BLaER1 (cell line): ENCODE data around the gene BRS3.

Source experiments
- H3K27ac ChIP-seq: shearing (Covaris generic); formaldehyde crosslinking; 2 replicates; pipeline ENCODE4 v1.8.1; 2022
- H3K27me3 ChIP-seq: shearing (Covaris generic); formaldehyde crosslinking; 2 replicates; pipeline ENCODE4 v1.8.1; 2022
- H3K36me3 ChIP-seq: shearing (Covaris generic); formaldehyde crosslinking; 2 replicates; pipeline ENCODE4 v1.8.1; 2022
- H3K4me1 ChIP-seq: shearing (Covaris generic); formaldehyde crosslinking; 2 replicates; pipeline ENCODE4 v1.8.1; 2022
- H3K4me2 ChIP-seq: shearing (Covaris generic); formaldehyde crosslinking; 2 replicates; pipeline ENCODE4 v1.8.1; 2022
- H3K4me3 ChIP-seq: shearing (Covaris generic); formaldehyde crosslinking; 2 replicates; pipeline ENCODE4 v1.8.1; 2022
- H3K9ac ChIP-seq: shearing (Covaris generic); formaldehyde crosslinking; 2 replicates; pipeline ENCODE4 v1.8.1; 2022
- H3K9me3 ChIP-seq: shearing (Covaris generic); formaldehyde crosslinking; 2 replicates; pipeline ENCODE4 v1.8.1; 2022
- H4K20me1 ChIP-seq: shearing (Covaris generic); formaldehyde crosslinking; 2 replicates; pipeline ENCODE4 v1.8.1; 2022
- Cebpa-rat ChIP-seq: shearing (Covaris generic); IDR thresholded peaks from 2 replicates; pipeline ENCODE4 v1.8.1; 2022

BRS3 gene

DNA sequence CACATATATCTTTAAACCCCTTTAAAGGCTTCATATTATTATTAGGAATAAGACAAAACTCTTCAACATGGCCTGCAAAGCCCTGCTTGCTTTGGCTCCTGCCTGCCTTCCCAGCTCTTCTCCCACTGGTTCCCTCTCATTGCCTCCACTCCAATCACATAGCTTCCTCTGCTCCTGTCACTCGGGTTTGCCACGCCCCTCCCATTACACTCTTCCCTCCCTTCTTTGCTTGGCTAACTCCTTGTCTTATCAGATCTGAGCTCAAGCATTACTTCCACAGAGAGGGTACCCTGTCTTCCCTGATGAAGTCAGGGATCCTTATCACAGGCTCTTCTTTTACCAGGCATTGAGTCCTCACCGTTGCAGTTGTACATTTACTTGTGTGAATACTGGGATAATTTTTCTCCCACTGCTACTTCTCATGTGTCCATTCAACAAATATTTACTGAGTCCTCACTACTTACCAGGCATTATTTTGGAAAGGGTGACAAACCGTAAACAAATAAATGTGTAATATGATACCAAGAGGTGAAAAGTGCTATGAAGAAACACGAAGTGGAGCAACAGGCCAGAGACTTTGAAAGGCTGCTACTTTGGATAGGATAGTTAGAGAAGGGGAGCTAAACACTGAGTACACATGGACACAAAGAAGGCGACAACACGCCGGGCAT, 41.0 kb downstream of the BRS3 start:
- H3K27ac ChIP-seq, result no peak overlapping the region

DNA sequence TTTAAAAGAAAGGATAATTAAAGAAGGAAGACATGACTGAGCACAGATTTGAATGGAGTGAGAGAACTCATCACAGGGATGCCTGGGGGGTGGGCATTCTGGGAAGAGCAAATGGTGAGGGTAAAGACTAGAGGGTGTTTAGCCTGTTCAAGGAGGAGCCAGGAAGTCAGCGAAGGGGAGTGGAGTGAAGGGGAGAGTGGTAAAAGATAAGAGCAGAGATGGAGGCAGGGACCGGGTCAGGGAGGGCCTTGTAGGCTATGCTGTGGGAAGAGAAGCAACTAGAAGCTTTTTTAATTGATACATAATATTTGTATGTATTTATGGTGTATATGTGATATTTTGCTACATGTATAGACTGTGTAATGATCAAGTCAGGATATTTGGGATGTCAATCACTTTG, 42.0 kb downstream of the BRS3 start:
- Histone ChIP-seq H3K36me3 (no peaks in the 10 kb centered on the region), H3K4me1 (no peaks in the 10 kb centered on the region), H3K27me3 (peaks cover 91% of the 10 kb centered on the region), H3K27ac (no peak overlapping the region), H3K4me3 (no peak overlapping the region), H3K4me2 (no peak overlapping the region), H4K20me1 (no peaks in the 10 kb centered on the region; the same call in 1 of the 2 replicates), H3K9me3 (no peaks in the 10 kb centered on the region), H3K9ac (no peak overlapping the region)
- no peak for TF ChIP-seq Cebpa-rat

More for the DNA sequence above, 41.0 kb downstream of the BRS3 start:
- Histone ChIP-seq H3K9me3 (no peaks in the 10 kb centered on the region), H3K4me3 (no peak overlapping the region), H3K27me3 (peaks cover 91% of the 10 kb centered on the region), H4K20me1 (no peaks in the 10 kb centered on the region; the same call in 1 of the 2 replicates), H3K4me2 (no peak overlapping the region), H3K36me3 (no peaks in the 10 kb centered on the region), H3K4me1 (no peaks in the 10 kb centered on the region), H3K9ac (no peak overlapping the region)
- TF ChIP-seq Cebpa-rat, result no peak

DNA sequence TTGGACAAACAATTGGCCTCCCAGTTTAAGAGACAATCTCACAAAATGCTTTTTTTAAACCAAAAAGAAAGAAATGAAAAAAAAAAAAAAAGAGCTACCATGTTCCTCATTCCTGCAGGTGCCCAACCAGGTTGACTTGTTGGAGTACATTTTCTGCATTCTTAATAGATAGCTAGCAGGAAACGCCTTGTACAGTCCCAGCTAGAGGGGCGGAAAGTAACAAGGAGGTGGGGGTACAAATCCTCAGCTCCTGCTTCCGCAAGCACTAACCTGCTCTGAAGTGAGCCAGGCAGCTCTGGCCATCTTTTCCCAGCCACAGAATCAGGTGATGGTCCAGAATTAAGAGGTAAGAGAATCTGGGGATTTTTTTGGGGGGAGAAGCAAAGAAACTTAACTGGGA, 44.2 kb downstream of the BRS3 start, which contains the start of gene VGLL1:
TSS of gene VGLL1 (plus strand) at position 265 of the 400 bp plus-strand sequence. CDS start 3,806 bp downstream, outside the sequence.
- H3K4me2 ChIP-seq, result no peak within 1 kb of the TSS
- H3K36me3 ChIP-seq, result no peaks in the 10 kb centered on the region
- no peaks in the 10 kb centered on the region for H3K4me1 ChIP-seq
- H3K27me3 ChIP-seq, result peaks cover 90% of the 10 kb centered on the region
- no peak within 1 kb of the TSS for H3K27ac ChIP-seq
- TF ChIP-seq Cebpa-rat, result no peak
- no peaks in the 10 kb centered on the region for H3K9me3 ChIP-seq
- H3K4me3 ChIP-seq, result no peak within 1 kb of the TSS
- peaks cover 6% of the 10 kb centered on the region; the same call in 1 of the 2 replicates for H4K20me1 ChIP-seq
- no peak within 1 kb of the TSS for H3K9ac ChIP-seq

DNA sequence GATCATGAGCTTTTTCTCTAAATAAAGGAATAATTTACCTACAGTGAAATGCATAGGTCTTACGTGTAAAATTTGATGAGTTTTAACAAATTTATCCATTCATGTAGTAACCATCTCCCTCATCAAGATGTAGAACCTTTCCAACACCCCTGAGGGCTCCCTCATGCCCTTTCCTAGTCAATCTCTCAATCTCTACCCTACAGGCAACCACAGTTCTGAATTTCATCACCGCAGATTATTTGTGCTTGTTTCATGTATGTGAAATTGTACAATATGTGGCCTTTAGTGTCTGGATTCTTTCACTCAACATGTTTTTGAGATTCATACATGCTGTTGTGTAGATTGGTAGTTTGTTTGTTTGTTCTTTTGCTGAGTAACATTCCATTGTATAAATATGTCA, 46.4 kb downstream of the BRS3 start:
- no peak for TF ChIP-seq Cebpa-rat

DNA sequence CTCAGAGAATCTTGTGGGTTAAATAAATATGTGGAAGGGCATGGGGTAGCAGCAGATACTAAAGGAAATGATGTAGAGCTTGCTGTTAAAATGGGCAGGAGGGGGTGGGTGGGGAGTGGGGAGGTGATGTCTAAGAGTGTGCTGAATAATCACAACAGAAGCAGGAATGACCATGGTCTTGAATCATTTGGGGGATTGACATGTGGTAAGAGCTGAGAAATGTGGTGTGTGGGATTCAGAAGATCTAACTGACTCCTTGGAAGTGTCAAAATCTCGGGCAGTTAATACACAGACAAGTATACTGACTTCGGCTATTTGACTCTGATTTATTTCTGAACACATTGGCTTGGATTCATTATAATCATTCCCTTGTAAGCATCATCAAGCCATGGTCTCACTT, 51.1 kb downstream of the BRS3 start:
- Histone ChIP-seq H3K4me1 (no peaks in the 10 kb centered on the region), H3K4me3 (no peak overlapping the region), H3K9me3 (no peaks in the 10 kb centered on the region), H4K20me1 (peaks cover 6% of the 10 kb centered on the region; the same call in 1 of the 2 replicates), H3K27ac (no peak overlapping the region), H3K9ac (no peak overlapping the region), H3K36me3 (no peaks in the 10 kb centered on the region), H3K4me2 (no peak overlapping the region), H3K27me3 (peaks cover 96% of the 10 kb centered on the region)
- TF ChIP-seq Cebpa-rat, result no peak

More for the DNA sequence above, 46.4 kb downstream of the BRS3 start:
- Histone ChIP-seq H3K4me3 (no peak overlapping the region), H3K27me3 (peaks cover 91% of the 10 kb centered on the region), H3K27ac (no peak overlapping the region), H3K4me2 (no peak overlapping the region), H3K36me3 (no peaks in the 10 kb centered on the region), H3K9me3 (no peaks in the 10 kb centered on the region), H3K9ac (no peak overlapping the region), H3K4me1 (no peaks in the 10 kb centered on the region), H4K20me1 (peaks cover 6% of the 10 kb centered on the region; the same call in 1 of the 2 replicates)

DNA sequence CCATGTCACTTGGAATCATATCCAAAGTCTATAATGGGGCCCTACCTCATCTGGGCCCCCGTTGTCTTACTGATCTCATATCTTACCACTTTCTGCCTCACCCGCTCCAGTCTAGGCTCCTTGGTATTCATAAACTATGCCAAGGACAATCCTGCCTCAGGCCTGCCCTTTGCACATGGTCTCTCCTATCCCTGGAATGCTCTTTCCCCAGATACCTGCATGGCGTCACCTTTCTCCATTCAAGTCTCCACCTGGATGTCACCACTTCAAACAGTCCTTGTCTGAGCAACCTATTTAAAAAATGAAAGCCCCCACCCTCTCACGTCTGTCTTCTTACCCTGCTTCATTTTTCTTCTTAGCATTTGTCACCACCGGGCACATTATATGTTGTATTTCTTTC, 52.5 kb downstream of the BRS3 start:
- H3K27ac ChIP-seq, result no peak overlapping the region
- no peak overlapping the region for H3K4me2 ChIP-seq
- no peak for TF ChIP-seq Cebpa-rat
- no peaks in the 10 kb centered on the region for H3K9me3 ChIP-seq
- no peaks in the 10 kb centered on the region for H3K4me1 ChIP-seq
- H3K36me3 ChIP-seq, result no peaks in the 10 kb centered on the region
- H3K27me3 ChIP-seq, result peaks cover 94% of the 10 kb centered on the region
- no peak overlapping the region for H3K9ac ChIP-seq
- H3K4me3 ChIP-seq, result no peak overlapping the region
- peaks cover 6% of the 10 kb centered on the region; the same call in 1 of the 2 replicates for H4K20me1 ChIP-seq

DNA sequence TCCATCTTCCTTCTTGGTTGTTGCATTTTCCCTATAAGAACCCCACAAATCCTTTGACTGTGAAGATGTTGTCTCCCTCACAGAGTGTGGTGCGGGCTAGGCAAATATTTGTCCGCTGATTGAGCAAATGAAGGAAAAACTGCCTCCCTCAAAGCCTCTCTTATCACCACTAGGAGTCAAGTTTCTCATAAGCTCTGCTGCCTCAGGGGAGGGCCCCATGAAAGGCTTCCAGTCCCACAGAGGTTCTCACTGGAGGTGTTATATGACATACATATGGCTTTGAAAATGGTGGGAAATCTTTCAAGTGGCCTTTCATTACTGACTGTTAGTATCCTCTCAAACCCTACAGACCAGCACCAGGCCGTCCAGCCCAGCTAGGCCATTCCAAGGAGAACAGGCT, 53.5 kb downstream of the BRS3 start:
- H3K27me3 ChIP-seq, result peaks cover 94% of the 10 kb centered on the region
- H3K4me2 ChIP-seq, result no peak overlapping the region
- H4K20me1 ChIP-seq, result no peaks in the 10 kb centered on the region; the same call in 1 of the 2 replicates
- H3K27ac ChIP-seq, result no peak overlapping the region
- no peaks in the 10 kb centered on the region for H3K9me3 ChIP-seq
- TF ChIP-seq Cebpa-rat, result no peak
- H3K9ac ChIP-seq, result no peak overlapping the region
- no peaks in the 10 kb centered on the region for H3K36me3 ChIP-seq
- no peaks in the 10 kb centered on the region for H3K4me1 ChIP-seq
- no peak overlapping the region for H3K4me3 ChIP-seq

DNA sequence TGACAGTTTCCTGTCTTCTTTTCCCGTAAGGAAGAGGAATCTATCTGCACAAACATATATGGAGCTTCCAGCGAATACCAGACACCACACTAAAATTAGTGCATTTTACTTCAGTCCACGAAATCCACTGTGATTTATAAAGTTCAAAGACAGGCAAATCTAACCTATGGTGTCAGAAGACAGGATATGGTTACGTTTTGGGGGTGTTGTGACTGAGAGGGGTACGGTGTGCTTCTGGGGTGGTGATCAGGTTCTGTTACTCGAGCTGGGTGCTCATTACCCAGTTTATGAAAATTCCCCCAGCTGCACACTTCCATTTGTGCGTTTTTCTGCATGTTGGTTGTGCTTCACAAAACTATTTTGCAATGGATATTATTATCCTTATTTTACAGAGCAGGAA, 54.5 kb downstream of the BRS3 start:
- Histone ChIP-seq H3K9me3 (no peaks in the 10 kb centered on the region), H3K4me1 (no peaks in the 10 kb centered on the region), H3K9ac (no peak overlapping the region), H4K20me1 (no peaks in the 10 kb centered on the region; the same call in 1 of the 2 replicates), H3K27me3 (peaks cover 96% of the 10 kb centered on the region), H3K27ac (no peak overlapping the region), H3K36me3 (no peaks in the 10 kb centered on the region), H3K4me3 (no peak overlapping the region), H3K4me2 (no peak overlapping the region)
- TF ChIP-seq Cebpa-rat, result no peak
